Measurements from ENCODE around the gene RABEP2. TPM values are rescaled to one million over a fixed set of nuclear protein-coding genes. Genes with fewer than 3 reads are reported as not detected.

Gene RABEP2
- 29.9 and 30.9 TPM in 2 replicates for total RNA-seq

GRCh38 chr16:28924762-28925385, at the start of gene RABEP2:
RABEP2 (minus strand) TSS chr16:28925238; CDS start chr16:28925163, 75 bp downstream.

GRCh38 chr16:28974437-28975157, 49.6 kb upstream of the RABEP2 start, which contains the start of gene SPNS1:
SPNS1 (plus strand) TSS chr16:28974778; CDS start chr16:28975152, 374 bp downstream.

GRCh38 chr16:28950648-28951409, 25.8 kb upstream of the RABEP2 start, which contains the start of gene NFATC2IP:
NFATC2IP (plus strand) TSS chr16:28950937; CDS start chr16:28951012, 75 bp downstream.

GRCh38 chr16:28931801-28932225, 6.8 kb upstream of the RABEP2 start, which contains the start of gene CD19:
CD19 (plus strand) TSS chr16:28931971; CDS start chr16:28932001, 30 bp downstream.

GRCh38 chr16:28878083-28878926, 46.7 kb downstream of the RABEP2 start, which contains the start of gene ATP2A1:
ATP2A1 (plus strand) TSS chr16:28878488; CDS start chr16:28878672, 184 bp downstream.

Small RNAs within 50 kb of the gene (small RNA-seq; reads per million reads assigned to genes)
- gene RF00416, result not detected

Other genes with a start within 250 kb of the RABEP2 start
- 150 and 167 TPM in 2 replicates for gene EIF3C, start 213.8 kb downstream of the RABEP2 start, total RNA-seq
- 6.7 and 15.3 TPM in 2 replicates for gene NPIPB9, start 173.5 kb downstream of the RABEP2 start, total RNA-seq
- gene ATXN2L, start 102.2 kb downstream of the RABEP2 start, total RNA-seq, result 89.5 and 99.0 TPM in 2 replicates
- 115 and 136 TPM in 2 replicates for gene TUFM, start 78.9 kb downstream of the RABEP2 start, total RNA-seq
- gene SH2B1, start 61.4 kb downstream of the RABEP2 start, total RNA-seq, result 12.2 and 17.0 TPM in 2 replicates
- 0.27 and 0.36 TPM in 2 replicates for gene ATP2A1, start 46.8 kb downstream of the RABEP2 start, total RNA-seq
- 0.13 TPM in 1 of 2 replicates, not detected in the other for gene CD19, start 6.7 kb upstream of the RABEP2 start, total RNA-seq
- 42.8 and 47.7 TPM in 2 replicates for gene NFATC2IP, start 25.7 kb upstream of the RABEP2 start, total RNA-seq
- 29.9 and 35.1 TPM in 2 replicates for gene SPNS1, start 49.5 kb upstream of the RABEP2 start, total RNA-seq
- 0.66 and 0.79 TPM in 2 replicates for gene LAT, start 59.8 kb upstream of the RABEP2 start, total RNA-seq

Measured in thoracic aorta endothelial cell (primary cell).